A673 (cell line): ENCODE results near the gene DAB1. TPM values are rescaled to one million over a fixed set of nuclear protein-coding genes. Genes with fewer than 3 reads are reported as not detected.

Source experiments
- BruUV-seq: library from RNA; stranded (reverse); fragments of 400-500 nt; replicated peaks from 2 replicates; lab custom pipeline; 2021; lab: Mats Ljungman, UMichigan
- CTCF ChIA-PET: fragments of 300-600 bp; sonication (Branson Sonifier 250); formaldehyde crosslinking; loops from one replicate; lab custom pipeline; 2022; ENCODE audit warnings: antibody characterized with exemption; lab: Charles Lee
- POLR2A ChIA-PET: fragments of 300-600 bp; sonication (Branson Sonifier 250); formaldehyde crosslinking; loops from one replicate; lab custom pipeline; 2022; ENCODE audit warnings: antibody characterized with exemption; ENCODE audit not compliant: low non-redundant PET; lab: Charles Lee
- DNase-seq: peaks from one replicate; pipeline ENCODE4 v3.0.0-alpha.2; 2015; ENCODE audit warnings: low spot score
- H3K27ac ChIP-seq: fragments of 200-600 bp; sonication (generic); 2 replicates; pipeline ENCODE4 v1.5.1; 2016; ENCODE audit warnings: mixed run types, low read depth, mild to moderate bottlenecking, mixed read lengths, antibody characterized with exemption, low read length; ENCODE audit not compliant: poor library complexity, severe bottlenecking
- H3K27me3 ChIP-seq: fragments of 200-600 bp; sonication (generic); replicated peaks from 2 replicates; pipeline ENCODE4 v1.6.1; 2017; ENCODE audit warnings: mixed run types, low read depth, mild to moderate bottlenecking, mixed read lengths, antibody characterized with exemption, low read length; ENCODE audit not compliant: insufficient read depth, poor library complexity
- H3K36me3 ChIP-seq: fragments of 200-600 bp; sonication (generic); 2 replicates; pipeline ENCODE4 v1.6.1; 2016; ENCODE audit warnings: mixed run types, mild to moderate bottlenecking, mixed read lengths, antibody characterized with exemption, low read length; ENCODE audit not compliant: insufficient read depth, poor library complexity, severe bottlenecking
- H3K4me1 ChIP-seq: fragments of 200-600 bp; sonication (generic); 2 replicates; pipeline ENCODE4 v1.6.1; 2017; ENCODE audit warnings: mixed run types, mild to moderate bottlenecking, mixed read lengths, antibody characterized with exemption, low read length; ENCODE audit not compliant: insufficient read depth, poor library complexity, severe bottlenecking
- H3K4me3 ChIP-seq: fragments of 200-600 bp; sonication (generic); 2 replicates; pipeline ENCODE4 v1.5.1; 2016; ENCODE audit warnings: low read depth, mixed run types, mild to moderate bottlenecking, mixed read lengths, low read length; ENCODE audit not compliant: poor library complexity, severe bottlenecking
- H3K9me3 ChIP-seq: fragments of 200-600 bp; sonication (generic); 2 replicates; pipeline ENCODE4 v1.6.1; 2016; ENCODE audit warnings: mixed run types, low read depth, mild to moderate bottlenecking, mixed read lengths, antibody characterized with exemption, low read length; ENCODE audit not compliant: poor library complexity, severe bottlenecking
- CTCF ChIP-seq: fragments of 300-800, 200-600 bp; sonication (generic); conservative IDR thresholded peaks from 2 replicates; pipeline ENCODE4 v1.5.1; 2017; ENCODE audit warnings: low read depth, mild to moderate bottlenecking, antibody characterized with exemption, low read length, moderate library complexity, mixed read lengths
- EZH2 ChIP-seq: fragments of 200-600 bp; sonication (generic); IDR thresholded peaks from 2 replicates; pipeline ENCODE4 v1.6.1; 2017; ENCODE audit warnings: borderline replicate concordance, low read depth, mild to moderate bottlenecking, mixed read lengths, antibody characterized with exemption, low read length; ENCODE audit not compliant: poor library complexity, severe bottlenecking
- intact Hi-C: fragments of 100-400 bp; cut with micrococcal nuclease; formaldehyde crosslinking; loops from one replicate; pipeline ENCODE4 v1.10.0; 2022; ENCODE audit not compliant: unreplicated experiment
- total RNA-seq: library from RNA; stranded (reverse); gene quantifications from 2 replicates; pipeline ENCODE4 v1.2.3, GENCODE V29; 2021

DAB1 gene
- total RNA-seq, 1 experiment from 2014 or later = 112 TPM

GRCh38 chr1:57336793-57337192 is 87.1 kb downstream of the DAB1 start:
- Histone ChIP-seq H3K4me3 (no peak overlapping the region), H3K27ac (no peak overlapping the region), H3K9me3 (no peaks in the 10 kb centered on the region), H3K36me3 (peaks cover 4% of the 10 kb centered on the region), H3K4me1 (no peaks in the 10 kb centered on the region), H3K27me3 (no peaks in the 10 kb centered on the region)
- ChIA-PET CTCF (no interaction called here), POLR2A (no interaction called here)
- intact Hi-C loops = no loop called here
- no peak for TF ChIP-seq CTCF
- TF ChIP-seq EZH2 = no peak
- BruUV-seq = no TSS peak
- no peak for DNase-seq

GRCh38 chr1:57331620-57332019 is 92.2 kb downstream of the DAB1 start:
- no peaks in the 10 kb centered on the region for H3K9me3 ChIP-seq

GRCh38 chr1:57329937-57330336 is 93.9 kb downstream of the DAB1 start:
- H3K27ac ChIP-seq = no peak overlapping the region
- TF ChIP-seq EZH2 (no peak), CTCF (no peak)
- no peak overlapping the region for H3K4me3 ChIP-seq
- H3K36me3 ChIP-seq = no peaks in the 10 kb centered on the region
- H3K27me3 ChIP-seq = no peaks in the 10 kb centered on the region
- no TSS peak for BruUV-seq
- no peak for DNase-seq
- CTCF ChIA-PET = no interaction called here
- intact Hi-C loops = no loop called here
- POLR2A ChIA-PET = no interaction called here
- H3K9me3 ChIP-seq = no peaks in the 10 kb centered on the region
- peaks cover 4% of the 10 kb centered on the region for H3K4me1 ChIP-seq

More at GRCh38 chr1:57331620-57332019, 92.2 kb downstream of the DAB1 start:
- POLR2A ChIA-PET = no interaction called here
- no TSS peak for BruUV-seq
- Histone ChIP-seq H3K36me3 (no peaks in the 10 kb centered on the region), H3K27me3 (no peaks in the 10 kb centered on the region), H3K4me1 (peaks cover 4% of the 10 kb centered on the region), H3K27ac (no peak overlapping the region), H3K4me3 (no peak overlapping the region)
- TF ChIP-seq CTCF = no peak
- no peak for TF ChIP-seq EZH2
- CTCF ChIA-PET = no interaction called here
- intact Hi-C loops = no loop called here
- DNase-seq = no peak
